ENCODE data around the gene HACD3.
"Not testable (repeated sequence)": the region's sequence is repeated elsewhere in the genome, so short reads cannot be mapped to it uniquely, and the experiment has no call there.

Gene HACD3

GRCh38 chr15:65550681-65551098 is 20.4 kb downstream of the HACD3 start:
- no peak for DNase-seq

DNA sequence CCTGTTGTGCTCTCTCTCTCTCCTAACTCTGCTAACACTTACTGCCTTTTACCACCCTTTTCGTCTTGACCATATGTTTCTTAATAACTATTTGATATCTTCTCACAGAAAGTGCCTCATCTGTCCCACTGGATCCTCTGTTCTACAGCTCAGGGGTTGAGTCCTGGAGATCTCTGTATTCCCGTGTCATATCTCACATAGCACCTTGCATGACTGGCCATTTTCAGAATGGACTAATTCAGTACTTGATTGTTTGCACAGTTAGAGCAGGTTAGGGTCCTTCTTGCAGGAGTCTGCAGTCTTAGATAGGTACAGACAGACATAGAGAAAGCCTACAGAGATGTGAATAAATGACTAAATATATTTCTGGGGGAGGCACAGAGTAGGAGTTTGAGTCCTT is 20.9 kb downstream of the HACD3 start:
- DNase-seq = no peak

GRCh38 chr15:65552851-65553250 is 22.6 kb downstream of the HACD3 start:
- DNase-seq = not testable (repeated sequence)

DNA sequence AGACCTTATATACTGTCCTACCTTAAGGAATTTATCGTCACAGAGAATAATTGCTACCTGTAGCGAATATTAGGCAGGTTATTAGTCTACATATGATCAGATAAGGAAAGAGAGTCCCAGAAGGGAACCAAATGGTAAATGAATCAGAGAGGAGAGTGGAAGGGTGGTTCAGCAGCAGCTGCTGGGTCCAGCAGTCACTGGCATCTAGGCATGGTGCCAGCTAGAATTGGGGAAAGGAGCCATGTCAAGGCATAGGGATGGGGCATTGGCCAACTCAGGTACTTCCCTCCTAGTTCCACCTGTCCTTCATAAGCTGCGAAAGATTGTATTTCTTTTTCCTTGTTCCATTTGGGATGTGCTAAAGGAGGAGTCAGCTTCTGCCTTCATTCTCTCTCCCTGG is 23.4 kb downstream of the HACD3 start:
- no peak for DNase-seq

GRCh38 chr15:65556622-65557021 is 26.4 kb downstream of the HACD3 start:
- no peak for DNase-seq

DNA sequence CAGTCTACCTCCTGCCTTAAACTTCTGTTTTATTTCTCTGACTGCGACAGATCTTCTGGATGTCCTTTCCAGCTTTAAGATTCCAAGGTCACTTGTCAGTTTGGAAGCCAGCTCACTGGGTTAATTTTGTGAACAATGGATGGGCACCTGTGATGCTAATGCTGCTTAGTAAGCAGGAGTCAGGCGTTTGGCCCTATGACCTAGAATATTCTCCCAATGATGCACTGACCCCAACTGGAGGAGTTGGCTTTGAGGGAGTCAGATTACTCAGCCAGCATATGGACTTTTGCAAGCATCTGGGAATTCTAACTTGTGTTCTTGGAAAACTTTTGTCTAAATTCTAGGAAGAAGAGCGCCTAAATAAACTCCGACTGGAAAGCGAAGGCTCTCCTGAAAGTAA is 28.1 kb downstream of the HACD3 start:
- no peak for DNase-seq

GRCh38 chr15:65558997-65559760 is 28.9 kb downstream of the HACD3 start:
- DNase-seq = no peak

GRCh38 chr15:65559941-65560340 is 29.7 kb downstream of the HACD3 start:
- DNase-seq = no peak

DNA sequence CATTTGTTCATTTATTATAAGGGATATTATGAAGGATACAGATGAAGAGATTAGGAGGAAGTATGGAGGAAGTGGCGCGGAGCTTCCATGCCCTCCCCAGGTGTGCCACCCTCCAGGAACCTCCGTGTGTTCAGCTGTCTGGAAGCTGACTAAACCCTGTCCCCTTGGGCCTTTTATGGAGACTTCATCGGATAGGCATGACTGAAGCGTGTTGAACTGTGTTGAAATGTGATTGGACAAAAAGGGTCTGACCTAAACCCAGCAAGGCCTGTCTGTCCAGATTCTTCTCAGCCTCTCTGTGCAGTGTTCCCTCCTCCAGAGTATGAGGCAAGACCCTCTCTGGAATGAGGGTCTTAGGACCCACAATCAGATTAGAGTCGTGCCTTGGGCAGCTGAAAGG is 31.7 kb downstream of the HACD3 start:
- no peak for DNase-seq

- no peak for DNase-seq
Observed at GRCh38 chr15:65569728-65570127, 39.5 kb downstream of the HACD3 start.

DNA sequence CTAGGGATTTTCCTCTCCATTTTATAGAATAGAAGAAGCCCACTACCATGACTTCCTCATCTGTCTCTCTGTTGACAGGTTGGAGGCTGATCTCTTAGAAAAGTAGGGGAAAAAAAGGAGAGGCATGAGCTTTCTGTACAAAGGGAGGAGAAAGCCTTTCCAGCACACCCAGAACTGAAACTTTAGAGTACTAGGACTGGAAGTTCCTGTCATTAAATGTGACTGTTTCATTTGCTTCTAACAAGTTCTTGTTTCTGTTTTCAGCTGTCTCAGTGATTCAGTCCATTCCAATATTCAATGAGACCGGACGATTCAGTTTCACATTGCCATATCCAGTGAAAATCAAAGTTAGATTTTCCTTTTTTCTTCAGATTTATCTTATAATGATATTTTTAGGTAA is 41.7 kb downstream of the HACD3 start:
- DNase-seq = no peak

GRCh38 chr15:65576664-65577063 is 46.4 kb downstream of the HACD3 start:
- no peak for DNase-seq

- DNase-seq = no peak
Observed at GRCh38 chr15:65577129-65577996, 47.1 kb downstream of the HACD3 start.

DNA sequence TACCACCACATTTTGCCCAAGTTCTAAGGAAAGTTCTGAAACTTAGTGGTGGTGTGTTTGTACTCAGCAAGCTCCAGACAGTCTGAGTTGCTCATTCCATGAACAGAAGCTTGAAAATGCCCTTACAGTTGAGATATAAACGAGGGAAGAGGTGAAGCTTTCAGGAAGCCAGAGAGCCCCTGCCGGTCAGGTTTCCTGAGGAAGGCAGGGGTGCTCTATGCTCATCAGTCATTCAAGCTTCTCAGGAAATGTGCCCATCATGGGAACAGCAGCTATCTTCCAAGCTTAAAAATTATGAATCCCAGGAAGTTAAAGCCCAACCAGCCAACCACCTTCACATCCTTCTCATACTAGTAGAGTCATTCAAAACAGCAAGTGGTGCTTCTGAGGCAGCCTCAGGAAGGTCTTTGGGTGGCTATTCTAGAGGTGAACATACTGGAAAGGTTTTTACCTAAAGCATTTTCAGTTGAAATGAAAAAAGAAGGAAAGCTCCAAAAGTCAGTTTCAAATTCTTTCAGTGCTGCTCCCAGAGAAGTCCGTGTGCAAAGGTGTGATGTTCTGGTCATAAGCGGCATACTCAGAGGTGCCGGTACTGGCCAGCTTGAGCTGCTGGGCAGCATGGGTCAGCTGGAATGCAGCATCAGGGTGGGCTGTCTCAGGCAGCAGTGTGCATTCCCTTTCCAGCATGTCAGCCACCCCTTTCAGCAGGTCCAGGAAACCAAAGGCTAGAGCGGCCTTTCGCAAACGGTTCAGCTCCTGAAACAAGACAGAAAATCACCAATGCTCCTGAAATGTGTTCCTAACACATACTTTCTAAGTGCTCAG is 48.9 kb downstream of the HACD3 start:
- no peak for DNase-seq

- no peak for DNase-seq
Observed at GRCh38 chr15:65579762-65580161, 49.5 kb downstream of the HACD3 start.

- no peak for DNase-seq
Observed at GRCh38 chr15:65580287-65580686, 50.0 kb downstream of the HACD3 start.

- DNase-seq = peak; percentile 32
Observed at GRCh38 chr15:65583701-65584100, 53.4 kb downstream of the HACD3 start.

- DNase-seq = no peak
Observed at GRCh38 chr15:65584241-65584640, 54.0 kb downstream of the HACD3 start.

GRCh38 chr15:65587094-65587493 is 56.8 kb downstream of the HACD3 start:
- no peak for DNase-seq

DNA sequence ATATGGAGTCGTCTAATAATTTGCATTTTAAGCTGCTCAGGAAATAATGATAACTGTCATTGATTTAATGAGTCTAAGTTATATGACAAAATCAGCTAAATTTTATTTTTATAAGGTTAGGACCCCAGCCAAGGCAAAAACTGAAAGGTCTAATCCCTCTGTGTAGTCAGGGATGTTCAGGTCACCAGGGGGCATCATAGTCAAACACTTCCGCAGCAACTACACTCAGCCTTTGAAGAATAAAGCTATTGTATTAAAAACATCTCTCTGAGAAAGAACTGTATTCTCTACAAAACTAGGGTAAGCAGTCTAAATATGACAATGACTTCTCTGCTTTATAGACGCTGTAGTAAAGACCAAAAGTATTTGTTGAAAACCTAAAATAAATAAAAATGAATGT is 65.7 kb downstream of the HACD3 start:
- no peak for DNase-seq

DNA sequence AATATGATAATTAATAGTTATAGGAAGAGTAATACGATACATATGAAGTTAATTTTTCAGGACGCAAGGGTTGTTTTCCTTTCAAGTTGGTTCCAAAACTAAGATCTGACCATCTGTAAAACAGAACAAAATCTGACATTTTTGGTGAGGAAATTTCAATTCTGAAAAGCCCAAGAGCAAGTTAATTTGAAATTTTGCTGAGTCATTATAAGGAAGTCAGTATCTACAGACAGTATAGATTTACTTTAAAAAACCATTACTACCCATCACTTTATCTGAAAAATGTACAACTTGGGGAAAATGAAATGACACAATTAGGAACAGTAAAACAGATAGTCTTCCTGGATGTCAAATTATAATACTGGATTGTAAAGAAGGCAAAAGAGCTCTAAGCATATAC is 68.2 kb downstream of the HACD3 start:
- DNase-seq = no peak

DNA sequence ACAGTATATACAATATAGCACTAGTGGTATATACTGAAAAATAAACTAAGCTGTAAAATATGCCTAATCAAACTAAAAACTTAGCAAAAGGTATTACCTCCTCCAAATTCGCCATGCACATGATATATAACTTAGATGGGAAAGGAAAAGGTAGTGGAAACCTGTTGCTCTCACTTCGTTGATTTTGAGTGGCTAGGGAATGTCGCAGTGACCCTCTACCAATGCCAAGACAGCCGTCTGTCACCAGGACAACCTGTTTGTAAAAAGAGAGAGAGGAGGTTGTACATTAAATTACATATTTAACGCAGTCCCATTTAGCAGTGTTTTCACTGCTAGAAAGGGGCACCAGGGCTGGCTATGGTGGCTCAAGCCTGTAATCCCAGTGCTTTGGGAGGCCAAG is 69.4 kb downstream of the HACD3 start:
- DNase-seq = no peak

- DNase-seq = no peak
Observed at GRCh38 chr15:65603134-65603533, 72.9 kb downstream of the HACD3 start.
